Measurements from ENCODE around the gene EXOC6B. TPM values are rescaled to one million over a fixed set of nuclear protein-coding genes. Genes with fewer than 3 reads are reported as not detected.

Gene EXOC6B
- total RNA-seq, 1 experiment from 2014 or later, result 34.3 TPM

GRCh38 chr2:72827966-72828646 lies 2.3 kb upstream of the EXOC6B start:
- peak overlapping the region; percentile 70 for H3K4me2 ChIP-seq
- ChIA-PET CTCF (no interaction called here), POLR2A (ENCODE audit: unreplicated experiment) (no interaction called here)
- H4K20me1 ChIP-seq (ENCODE audit: insufficient read depth), result no peaks in the 10 kb centered on the region
- peaks cover 57% of the 10 kb centered on the region for H3K4me1 ChIP-seq (replicated peaks; ENCODE audit: insufficient read depth)
- no peaks in the 10 kb centered on the region for H3K9me2 ChIP-seq (ENCODE audit: insufficient read depth)
- H3K27ac ChIP-seq, result peak overlapping the region; percentile 78
- TF ChIP-seq CTCF (conservative IDR thresholded peaks at IDR 0.05), result no peak
- TF ChIP-seq EZH2 (IDR thresholded peaks at IDR 0.05; ENCODE audit: low read depth), result no peak
- peak; percentile 33 to 98 for DNase-seq
- peaks cover 20% of the 10 kb centered on the region for H3K79me2 ChIP-seq (ENCODE audit: low read depth)
- peaks cover 23% of the 10 kb centered on the region for H3F3A ChIP-seq (ENCODE audit: insufficient read depth, low read depth)
- H3K36me3 ChIP-seq (ENCODE audit: low read depth), result no peaks in the 10 kb centered on the region
- no peaks in the 10 kb centered on the region for H3K27me3 ChIP-seq (ENCODE audit: insufficient read depth, low read depth)
- intact Hi-C loops (cut with micrococcal nuclease; ENCODE audit: unreplicated experiment), result no loop called here
- H2AFZ ChIP-seq, result peak overlapping the region; percentile 24; the same call in 1 of the 2 replicates
- peak overlapping the region; percentile 12; the same call in 1 of the 2 replicates for H3K4me3 ChIP-seq
- peaks cover 5% of the 10 kb centered on the region; the same call in 1 of the 2 replicates for H3K9me3 ChIP-seq (ENCODE audit: insufficient read depth, low read depth)
- no TSS peak for BruUV-seq (replicated peaks)

GRCh38 chr2:72827487-72827886 lies 1.7 kb upstream of the EXOC6B start:
- no peak for TF ChIP-seq EZH2 (IDR thresholded peaks at IDR 0.05; ENCODE audit: low read depth)
- no peak for TF ChIP-seq CTCF (conservative IDR thresholded peaks at IDR 0.05)
- peak overlapping the region; percentile 70 for H3K4me2 ChIP-seq
- H3K79me2 ChIP-seq (ENCODE audit: low read depth), result peaks cover 25% of the 10 kb centered on the region
- peak overlapping the region; percentile 78 for H3K27ac ChIP-seq
- no peaks in the 10 kb centered on the region; the same call in 1 of the 2 replicates for H3K9me2 ChIP-seq (ENCODE audit: insufficient read depth)
- no peak for DNase-seq
- CTCF ChIA-PET, result interaction anchor here (0.7 kb wide), 1 partner anchor 349 kb away, joined by 4 read pairs; no protein-coding TSS in a partner anchor
- H2AFZ ChIP-seq, result no peak overlapping the region
- POLR2A ChIA-PET (ENCODE audit: unreplicated experiment), result no interaction called here
- no peaks in the 10 kb centered on the region for H3K27me3 ChIP-seq (ENCODE audit: insufficient read depth, low read depth)
- no TSS peak for BruUV-seq (replicated peaks)
- intact Hi-C loops (cut with micrococcal nuclease; ENCODE audit: unreplicated experiment), result no loop called here
- no peak overlapping the region for H3K4me3 ChIP-seq
- H3K36me3 ChIP-seq (ENCODE audit: low read depth), result no peaks in the 10 kb centered on the region
- H3F3A ChIP-seq (ENCODE audit: insufficient read depth, low read depth), result peaks cover 23% of the 10 kb centered on the region
- peaks cover 59% of the 10 kb centered on the region for H3K4me1 ChIP-seq (replicated peaks; ENCODE audit: insufficient read depth)
- H4K20me1 ChIP-seq (ENCODE audit: insufficient read depth), result no peaks in the 10 kb centered on the region
- peaks cover 5% of the 10 kb centered on the region; the same call in 1 of the 2 replicates for H3K9me3 ChIP-seq (ENCODE audit: insufficient read depth, low read depth)

- BruUV-seq (replicated peaks), result no TSS peak
- intact Hi-C loops (cut with micrococcal nuclease; ENCODE audit: unreplicated experiment), result no loop called here
- CTCF ChIA-PET, result no interaction called here
These were observed 284 bp upstream of the EXOC6B start for GRCh38 chr2:72826156-72826477.

More at GRCh38 chr2:72826156-72826477, 284 bp upstream of the EXOC6B start:
- H3K9me3 ChIP-seq (ENCODE audit: insufficient read depth, low read depth), result peaks cover 5% of the 10 kb centered on the region; the same call in 1 of the 2 replicates
- no peak overlapping the region for H3K27ac ChIP-seq
- no peak for TF ChIP-seq EZH2 (IDR thresholded peaks at IDR 0.05; ENCODE audit: low read depth)
- TF ChIP-seq CTCF (conservative IDR thresholded peaks at IDR 0.05), result 0 out of 2 replicates have a peak, but pooled peaks have one; percentile 4
- H3K79me2 ChIP-seq (ENCODE audit: low read depth), result peaks cover 36% of the 10 kb centered on the region
- H3K9me2 ChIP-seq (ENCODE audit: insufficient read depth), result peaks cover 3% of the 10 kb centered on the region; the same call in 1 of the 2 replicates
- H2AFZ ChIP-seq, result no peak overlapping the region
- peak overlapping the region; percentile 76; the same call in 1 of the 2 replicates for H3K4me3 ChIP-seq
- POLR2A ChIA-PET (ENCODE audit: unreplicated experiment), result no interaction called here
- H3K36me3 ChIP-seq (ENCODE audit: low read depth), result peaks cover 6% of the 10 kb centered on the region; the same call in 1 of the 2 replicates
- no peaks in the 10 kb centered on the region for H3K27me3 ChIP-seq (ENCODE audit: insufficient read depth, low read depth)
- DNase-seq, result no peak
- peak overlapping the region; percentile 88 for H3K4me2 ChIP-seq
- peaks cover 23% of the 10 kb centered on the region for H3F3A ChIP-seq (ENCODE audit: insufficient read depth, low read depth)
- H3K4me1 ChIP-seq (replicated peaks; ENCODE audit: insufficient read depth), result peaks cover 59% of the 10 kb centered on the region
- no peaks in the 10 kb centered on the region for H4K20me1 ChIP-seq (ENCODE audit: insufficient read depth)
